IPS-NIHi7 (cell line): ENCODE data around the gene ANKMY1.
"Not testable (repeated sequence)": the region's sequence is repeated elsewhere in the genome, so short reads cannot be mapped to it uniquely, and the experiment has no call there.

Experiments used
- DNase-seq: peaks from one replicate; pipeline ENCODE4 v3.0.0; 2012; ENCODE audit warnings: mixed read lengths; ENCODE audit errors: extremely low spot score

The ANKMY1 gene

GRCh38 chr2:240555541-240556250 is 2.1 kb downstream of the ANKMY1 start:
- DNase-seq: no peak

- no peak for DNase-seq
These were observed 2.9 kb downstream of the ANKMY1 start for GRCh38 chr2:240554767-240555493.

GRCh38 chr2:240553956-240554480 is 3.8 kb downstream of the ANKMY1 start:
- DNase-seq: no peak

- no peak for DNase-seq
These were observed 6.0 kb downstream of the ANKMY1 start for GRCh38 chr2:240551811-240552210.

GRCh38 chr2:240551288-240551687 is 6.5 kb downstream of the ANKMY1 start:
- DNase-seq: no peak

GRCh38 chr2:240539906-240540305 is 17.9 kb downstream of the ANKMY1 start:
- no peak for DNase-seq

GRCh38 chr2:240539101-240539500 is 18.7 kb downstream of the ANKMY1 start:
- not testable (repeated sequence) for DNase-seq

GRCh38 chr2:240538031-240538780 is 19.6 kb downstream of the ANKMY1 start:
- DNase-seq: no peak

GRCh38 chr2:240532031-240532775 is 25.6 kb downstream of the ANKMY1 start:
- no peak for DNase-seq

- no peak for DNase-seq
These were observed 26.8 kb downstream of the ANKMY1 start for GRCh38 chr2:240531038-240531437.

GRCh38 chr2:240530181-240530580 is 27.6 kb downstream of the ANKMY1 start:
- DNase-seq: no peak

- no peak for DNase-seq
These were observed 28.3 kb downstream of the ANKMY1 start for GRCh38 chr2:240529344-240529999.

- no peak for DNase-seq
These were observed 29.3 kb downstream of the ANKMY1 start for GRCh38 chr2:240528406-240529040.

GRCh38 chr2:240527153-240527750 is 30.5 kb downstream of the ANKMY1 start:
- no peak for DNase-seq

GRCh38 chr2:240526521-240526920 is 31.3 kb downstream of the ANKMY1 start:
- DNase-seq: no peak

GRCh38 chr2:240525802-240526201 is 32.0 kb downstream of the ANKMY1 start:
- DNase-seq: no peak

GRCh38 chr2:240524963-240525718 is 32.6 kb downstream of the ANKMY1 start:
- DNase-seq: no peak

GRCh38 chr2:240523451-240524281 is 34.1 kb downstream of the ANKMY1 start:
- DNase-seq: no peak

GRCh38 chr2:240522406-240522805 is 35.4 kb downstream of the ANKMY1 start:
- DNase-seq: no peak
